ENCODE data around the gene TLNRD1. TPM values are rescaled to one million over a fixed set of nuclear protein-coding genes. Genes with fewer than 3 reads are reported as not detected.

The TLNRD1 gene
- total RNA-seq, 5 donors from 2014 or later (not counting 1 experiment from before 2014, with no cell fraction given), result 10.9 to 36.2 (median 29.8) TPM

DNA sequence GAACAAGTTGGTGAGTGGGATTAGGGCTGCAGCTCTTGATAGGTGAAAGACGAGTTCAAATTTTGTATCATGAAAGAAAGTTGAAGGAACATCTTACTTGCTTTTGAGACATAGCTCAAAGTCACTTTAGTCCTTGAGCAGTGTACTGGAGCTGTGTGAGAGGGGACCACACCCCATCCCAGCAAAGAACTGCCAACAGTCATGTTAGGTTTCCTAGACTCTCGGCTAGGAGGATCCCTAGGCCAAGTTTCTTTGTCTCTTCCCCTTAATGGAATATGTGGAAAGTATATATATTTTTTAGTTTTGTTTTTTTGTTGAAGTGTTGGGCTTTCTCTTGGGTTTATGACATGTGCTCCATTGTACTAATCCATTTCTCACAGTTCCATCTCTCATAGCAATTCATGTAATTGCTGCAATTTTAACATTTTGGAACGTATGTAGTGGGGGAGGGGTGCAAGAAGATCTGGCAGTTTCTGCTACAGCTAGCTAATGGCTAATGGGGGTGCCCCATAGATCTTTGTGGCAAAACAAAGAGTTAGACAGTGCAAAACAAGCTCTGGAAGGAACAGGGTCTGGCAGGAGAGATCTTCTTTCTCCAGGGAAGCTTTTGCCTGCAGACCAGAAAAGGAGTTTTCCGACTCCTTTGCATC is 25.1 kb downstream of the TLNRD1 start:
- ChIA-PET CTCF (no interaction called here), POLR2A (no interaction called here)
- Histone ChIP-seq H3K9me3 (no peaks in the 10 kb centered on the region), H3K27ac (ENCODE audit: low read length) (no peak overlapping the region), H3K4me1 (ENCODE audit: control insufficient read depth in 1 of 2, extremely low read depth in 1 of 2, insufficient read depth in 2 of 2, low read length in 2 of 2) (peaks cover 0 to 4% of the 10 kb centered on the region in 2 experiments), H3K27me3 (replicated peaks in 1 of 2; ENCODE audit: control insufficient read depth in 2 of 2, extremely low read depth in 1 of 2, insufficient read depth in 2 of 2, low read length in 1 of 2) (no peaks in the 10 kb centered on the region), H3K4me3 (ENCODE audit: control insufficient read depth in 1 of 2, extremely low read depth in 1 of 2, low read length in 1 of 2) (no peak overlapping the region), H3K36me3 (ENCODE audit: control insufficient read depth in 2 of 2, extremely low read depth in 1 of 2, insufficient read depth in 1 of 2, low read length in 1 of 2) (no peaks in the 10 kb centered on the region)
- ATAC-seq (replicated peaks in 1 of 4), result no peak
- DNase-seq, result no peak
- 100% methylated on average over 1 of the region's 4 CpGs for WGBS (ENCODE audit: insufficient coverage)
- Mint-ChIP-seq H3K36me3 (peaks cover 5% of the 10 kb centered on the region), H3K4me3 (no peak overlapping the region), H3K4me1 (peaks cover 14 to 17% (median 16%) of the 10 kb centered on the region in 3 donors), H3K9me3 (peaks cover 0 to 8% (median 0%) of the 10 kb centered on the region in 3 donors), H3K27me3 (peaks cover 3 to 8% of the 10 kb centered on the region in 2 donors), H3K27ac (no peak overlapping the region)

DNA sequence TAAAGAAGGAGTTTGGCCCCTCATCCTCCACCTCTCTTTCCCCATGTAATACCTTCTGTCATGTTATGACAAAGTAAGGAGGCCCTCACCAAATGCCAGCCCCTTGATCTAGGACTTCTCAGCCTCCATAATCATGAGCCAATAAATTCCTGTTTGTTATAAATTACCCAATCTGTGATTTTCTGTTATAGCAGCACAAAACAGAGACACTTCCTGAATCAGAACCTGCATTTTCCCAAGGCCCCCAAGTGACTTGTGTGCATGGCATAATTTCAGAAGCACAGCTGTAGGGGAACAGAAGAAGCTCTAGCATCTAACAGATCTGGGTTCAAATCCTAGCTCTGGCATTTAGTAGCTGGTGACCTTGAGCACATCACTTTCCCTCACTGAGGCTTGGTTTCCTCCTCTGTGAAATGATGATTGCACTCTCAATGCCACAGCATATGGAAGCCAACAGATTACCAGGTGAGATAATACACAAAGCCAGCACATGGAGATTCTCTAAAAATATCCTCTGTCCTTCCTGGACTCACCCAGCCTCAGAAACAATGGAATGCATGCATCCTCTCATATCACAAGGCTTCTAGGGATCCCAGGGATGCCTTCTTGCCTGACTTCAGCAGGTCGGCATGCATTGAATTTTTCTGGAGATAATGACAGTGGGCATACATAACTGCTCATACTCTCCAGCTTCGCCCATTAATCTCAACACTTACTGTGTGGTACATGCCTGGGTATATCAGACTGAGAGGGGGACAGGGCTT is 26.3 kb downstream of the TLNRD1 start:
- Histone ChIP-seq H3K4me3 (ENCODE audit: control insufficient read depth in 1 of 2, extremely low read depth in 1 of 2, low read length in 1 of 2) (no peak overlapping the region), H3K9me3 (no peaks in the 10 kb centered on the region), H3K27me3 (replicated peaks in 1 of 2; ENCODE audit: control insufficient read depth in 2 of 2, extremely low read depth in 1 of 2, insufficient read depth in 2 of 2, low read length in 1 of 2) (no peaks in the 10 kb centered on the region), H3K27ac (ENCODE audit: low read length) (no peak overlapping the region), H3K4me1 (ENCODE audit: control insufficient read depth in 1 of 2, extremely low read depth in 1 of 2, insufficient read depth in 2 of 2, low read length in 2 of 2) (peaks cover 0 to 4% of the 10 kb centered on the region in 2 experiments), H3K36me3 (ENCODE audit: control insufficient read depth in 2 of 2, extremely low read depth in 1 of 2, insufficient read depth in 1 of 2, low read length in 1 of 2) (no peaks in the 10 kb centered on the region)
- DNase-seq, result no peak
- WGBS (ENCODE audit: insufficient coverage), result no CpG with 5 or more reads among the region's 2 CpGs
- peaks cover 3 to 8% of the 10 kb centered on the region in 2 donors for H3K27me3 Mint-ChIP-seq
- H3K4me1 Mint-ChIP-seq, result peaks cover 14 to 17% (median 16%) of the 10 kb centered on the region in 3 donors
- H3K4me3 Mint-ChIP-seq, result no peak overlapping the region
- peaks cover 5% of the 10 kb centered on the region for H3K36me3 Mint-ChIP-seq
- peaks cover 0 to 15% (median 0%) of the 10 kb centered on the region in 3 donors for H3K9me3 Mint-ChIP-seq
- POLR2A ChIA-PET, result no interaction called here
- H3K27ac Mint-ChIP-seq, result no peak overlapping the region
- CTCF ChIA-PET, result no interaction called here
- no peak for ATAC-seq (replicated peaks in 1 of 4)

DNA sequence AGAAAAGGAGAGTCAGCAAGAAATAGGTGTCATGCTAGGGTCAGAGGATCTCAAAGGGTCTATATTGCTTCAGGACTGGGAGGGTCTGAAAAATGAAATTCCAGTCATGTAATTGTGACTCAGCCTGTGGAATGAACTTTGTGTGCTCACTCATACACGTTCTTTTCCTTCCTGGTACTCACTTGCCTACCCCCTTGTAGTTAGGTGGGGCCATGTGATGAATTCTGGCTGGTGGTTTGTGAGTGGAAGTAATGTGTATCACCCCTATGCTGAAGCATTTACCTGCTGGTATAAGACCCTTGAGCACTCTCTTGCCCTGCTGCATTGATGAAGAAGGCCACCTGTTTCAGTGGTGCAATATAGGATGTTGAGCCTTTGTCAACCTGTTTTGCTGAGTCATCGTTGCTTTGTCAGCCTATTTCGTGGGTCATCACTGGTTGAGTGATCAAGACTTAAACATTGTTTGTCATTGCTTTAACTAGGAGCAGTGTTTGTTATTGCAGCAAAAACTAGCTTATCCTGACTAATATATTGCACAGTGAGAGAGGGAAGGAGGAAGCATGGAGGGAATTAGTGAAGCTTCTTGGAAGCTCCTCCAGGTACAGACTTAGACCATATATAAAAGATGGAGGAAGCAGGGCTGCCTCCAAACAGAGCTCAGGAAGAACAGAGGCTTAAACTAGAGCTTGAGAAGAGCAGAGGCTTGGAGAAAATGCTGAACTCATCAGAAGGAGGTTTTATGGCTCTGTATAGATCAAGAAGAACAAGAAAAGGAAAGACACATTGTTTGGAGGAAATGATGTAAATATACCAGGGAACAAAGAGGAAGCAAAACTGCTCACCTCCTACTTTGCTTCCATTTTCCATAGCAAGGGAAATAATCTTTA is 28.9 kb downstream of the TLNRD1 start:
- WGBS (ENCODE audit: insufficient coverage), result no CpG with 5 or more reads among the region's 3 CpGs
- ChIA-PET CTCF (no interaction called here), POLR2A (no interaction called here)
- no peaks in the 10 kb centered on the region for H3K4me1 ChIP-seq (ENCODE audit: control insufficient read depth in 1 of 2, extremely low read depth in 1 of 2, insufficient read depth in 2 of 2, low read length in 2 of 2)
- no peaks in the 10 kb centered on the region for H3K27me3 ChIP-seq (replicated peaks in 1 of 2; ENCODE audit: control insufficient read depth in 2 of 2, extremely low read depth in 1 of 2, insufficient read depth in 2 of 2, low read length in 1 of 2)
- H3K27ac ChIP-seq (ENCODE audit: low read length), result no peak overlapping the region
- H3K27ac Mint-ChIP-seq, result no peak overlapping the region
- ATAC-seq (replicated peaks in 1 of 4) (no peak), DNase-seq (no peak)
- no peaks in the 10 kb centered on the region for H3K9me3 ChIP-seq
- peaks cover 0 to 15% (median 0%) of the 10 kb centered on the region in 3 donors for H3K9me3 Mint-ChIP-seq
- peaks cover 3 to 11% (median 6%) of the 10 kb centered on the region in 3 donors for H3K4me1 Mint-ChIP-seq
- peaks cover 3 to 4% of the 10 kb centered on the region in 2 donors for H3K27me3 Mint-ChIP-seq
- H3K36me3 ChIP-seq (ENCODE audit: control insufficient read depth in 2 of 2, extremely low read depth in 1 of 2, insufficient read depth in 1 of 2, low read length in 1 of 2), result no peaks in the 10 kb centered on the region
- peaks cover 5% of the 10 kb centered on the region for H3K36me3 Mint-ChIP-seq
- H3K4me3 Mint-ChIP-seq, result no peak overlapping the region
- no peak overlapping the region for H3K4me3 ChIP-seq (ENCODE audit: control insufficient read depth in 1 of 2, extremely low read depth in 1 of 2, low read length in 1 of 2)

DNA sequence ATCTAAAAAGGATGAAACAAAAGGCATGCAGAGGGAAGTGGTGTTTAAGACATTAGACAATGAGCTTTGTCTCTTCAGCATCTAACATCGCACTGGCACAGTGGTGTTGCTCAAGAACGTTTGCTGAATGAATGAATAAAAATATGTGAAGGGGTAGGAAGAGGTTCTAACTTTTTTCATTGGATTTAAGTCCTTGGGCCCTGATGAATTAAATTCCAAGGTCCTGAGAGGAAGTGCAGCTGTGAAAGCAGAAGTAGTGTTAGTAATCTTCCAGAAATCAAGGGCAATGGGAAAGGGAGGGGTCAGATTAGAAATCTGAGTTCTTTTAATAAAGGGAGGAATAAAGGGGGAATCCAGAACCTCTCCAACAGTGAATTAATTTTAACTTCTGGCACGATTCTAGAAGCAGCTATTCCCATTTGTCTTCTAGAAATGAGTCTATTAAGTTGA is 29.6 kb downstream of the TLNRD1 start:
- peaks cover 5% of the 10 kb centered on the region for H3K36me3 Mint-ChIP-seq
- no peak overlapping the region for H3K27ac ChIP-seq (ENCODE audit: low read length)
- CTCF ChIA-PET, result no interaction called here
- no peaks in the 10 kb centered on the region for H3K9me3 ChIP-seq
- H3K36me3 ChIP-seq (ENCODE audit: control insufficient read depth in 2 of 2, extremely low read depth in 1 of 2, insufficient read depth in 1 of 2, low read length in 1 of 2), result no peaks in the 10 kb centered on the region
- peaks cover 0 to 15% (median 0%) of the 10 kb centered on the region in 3 donors for H3K9me3 Mint-ChIP-seq
- WGBS (ENCODE audit: insufficient coverage), result 90% methylated on average over 2 of the region's 3 CpGs
- no peak overlapping the region for H3K27ac Mint-ChIP-seq
- POLR2A ChIA-PET, result no interaction called here
- no peaks in the 10 kb centered on the region for H3K4me1 ChIP-seq (ENCODE audit: control insufficient read depth in 1 of 2, extremely low read depth in 1 of 2, insufficient read depth in 2 of 2, low read length in 2 of 2)
- DNase-seq, result no peak
- peaks cover 0 to 11% (median 6%) of the 10 kb centered on the region in 3 donors for H3K4me1 Mint-ChIP-seq
- H3K4me3 Mint-ChIP-seq, result no peak overlapping the region
- no peak for ATAC-seq (replicated peaks in 1 of 4)
- no peak overlapping the region for H3K4me3 ChIP-seq (ENCODE audit: control insufficient read depth in 1 of 2, extremely low read depth in 1 of 2, low read length in 1 of 2)
- no peaks in the 10 kb centered on the region for H3K27me3 ChIP-seq (replicated peaks in 1 of 2; ENCODE audit: control insufficient read depth in 2 of 2, extremely low read depth in 1 of 2, insufficient read depth in 2 of 2, low read length in 1 of 2)
- peaks cover 3 to 4% of the 10 kb centered on the region in 2 donors for H3K27me3 Mint-ChIP-seq

DNA sequence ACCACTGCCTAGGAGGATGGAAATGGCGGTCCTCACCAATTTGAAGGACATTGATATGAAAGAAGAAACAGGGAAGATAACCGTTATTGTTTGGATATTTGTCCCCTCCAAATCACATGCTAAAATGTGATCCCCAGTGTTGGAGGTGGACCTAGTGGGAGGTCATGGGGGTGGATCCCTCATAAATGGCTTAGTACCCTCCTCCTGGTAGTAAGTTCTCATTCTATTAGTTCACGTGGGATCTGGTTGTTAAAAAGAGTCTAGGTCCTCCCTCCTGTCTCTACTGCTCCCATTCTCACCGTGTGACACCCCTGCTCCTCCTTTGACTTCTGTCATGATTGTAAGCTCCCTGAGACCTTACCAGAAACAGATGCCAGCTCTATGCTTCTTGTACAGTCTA is 30.5 kb downstream of the TLNRD1 start:
- Histone ChIP-seq H3K27me3 (replicated peaks in 1 of 2; ENCODE audit: control insufficient read depth in 2 of 2, extremely low read depth in 1 of 2, insufficient read depth in 2 of 2, low read length in 1 of 2) (no peaks in the 10 kb centered on the region), H3K4me1 (ENCODE audit: control insufficient read depth in 1 of 2, extremely low read depth in 1 of 2, insufficient read depth in 2 of 2, low read length in 2 of 2) (no peaks in the 10 kb centered on the region), H3K9me3 (no peaks in the 10 kb centered on the region), H3K4me3 (ENCODE audit: control insufficient read depth in 1 of 2, extremely low read depth in 1 of 2, low read length in 1 of 2) (no peak overlapping the region), H3K36me3 (ENCODE audit: control insufficient read depth in 2 of 2, extremely low read depth in 1 of 2, insufficient read depth in 1 of 2, low read length in 1 of 2) (no peaks in the 10 kb centered on the region), H3K27ac (ENCODE audit: low read length) (no peak overlapping the region)
- CTCF ChIA-PET, result no interaction called here
- H3K27me3 Mint-ChIP-seq, result peaks cover 3 to 4% of the 10 kb centered on the region in 2 donors
- DNase-seq (no peak), ATAC-seq (replicated peaks in 1 of 4) (no peak)
- no peak overlapping the region for H3K27ac Mint-ChIP-seq
- peaks cover 0 to 11% (median 6%) of the 10 kb centered on the region in 3 donors for H3K4me1 Mint-ChIP-seq
- peaks cover 0 to 15% (median 0%) of the 10 kb centered on the region in 3 donors for H3K9me3 Mint-ChIP-seq
- 100% methylated on average over 1 of the region's 4 CpGs for whole genome bisulfite sequencing (ENCODE audit: insufficient coverage)
- H3K4me3 Mint-ChIP-seq, result no peak overlapping the region
- POLR2A ChIA-PET, result no interaction called here
- peaks cover 5% of the 10 kb centered on the region for H3K36me3 Mint-ChIP-seq

DNA sequence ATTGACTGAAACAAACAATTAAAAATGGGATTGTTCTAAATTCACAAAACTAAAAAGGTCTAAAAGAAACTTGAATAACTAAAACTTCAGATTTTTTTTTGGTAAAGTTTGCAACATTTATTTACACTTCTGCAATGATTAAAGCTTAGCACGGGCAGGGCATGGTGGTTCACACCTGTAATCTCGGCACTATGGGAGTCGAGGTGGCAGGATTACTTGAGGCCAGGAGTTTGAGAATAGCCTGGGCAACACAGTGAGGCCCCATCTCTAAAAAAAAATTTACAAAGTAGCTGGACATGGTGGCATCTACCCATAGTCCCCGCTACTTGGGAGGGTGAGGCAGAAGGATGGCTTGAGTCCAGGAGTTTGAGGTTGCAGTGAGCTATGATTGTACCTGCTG is 31.6 kb downstream of the TLNRD1 start:
- CTCF ChIA-PET, result no interaction called here

More for the DNA sequence above, 31.6 kb downstream of the TLNRD1 start:
- no peaks in the 10 kb centered on the region for H3K27me3 ChIP-seq (replicated peaks in 1 of 2; ENCODE audit: control insufficient read depth in 2 of 2, extremely low read depth in 1 of 2, insufficient read depth in 2 of 2, low read length in 1 of 2)
- no peak overlapping the region for H3K27ac ChIP-seq (ENCODE audit: low read length)
- Mint-ChIP-seq H3K4me3 (no peak overlapping the region), H3K9me3 (peaks cover 0 to 15% (median 0%) of the 10 kb centered on the region in 3 donors), H3K27me3 (peaks cover 3 to 4% of the 10 kb centered on the region in 2 donors), H3K36me3 (peaks cover 5% of the 10 kb centered on the region), H3K27ac (no peak overlapping the region), H3K4me1 (peaks cover 0 to 11% (median 6%) of the 10 kb centered on the region in 3 donors)
- no CpG with 5 or more reads among the region's 4 CpGs for WGBS (ENCODE audit: insufficient coverage)
- H3K4me1 ChIP-seq (ENCODE audit: control insufficient read depth in 1 of 2, extremely low read depth in 1 of 2, insufficient read depth in 2 of 2, low read length in 2 of 2), result no peaks in the 10 kb centered on the region
- DNase-seq (no peak), ATAC-seq (replicated peaks in 1 of 4) (no peak)
- H3K9me3 ChIP-seq, result no peaks in the 10 kb centered on the region
- POLR2A ChIA-PET, result no interaction called here
- H3K4me3 ChIP-seq (ENCODE audit: control insufficient read depth in 1 of 2, extremely low read depth in 1 of 2, low read length in 1 of 2), result no peak overlapping the region
- no peaks in the 10 kb centered on the region for H3K36me3 ChIP-seq (ENCODE audit: control insufficient read depth in 2 of 2, extremely low read depth in 1 of 2, insufficient read depth in 1 of 2, low read length in 1 of 2)

Measured in T-cell (primary cell).